ENCODE data around the gene CENPA.

Gene CENPA

GRCh38 chr2:26778098-26778497 is 7.8 kb upstream of the CENPA start:
- no peak for DNase-seq (ENCODE audit: low read depth, low spot score)
- no peak overlapping the region for H3K4me3 ChIP-seq (ENCODE audit: low read depth, low read length)
- in situ Hi-C loops (cut with HindIII; ENCODE audit: low sequenced_read_pairs) = no loop called here
- TF ChIP-seq CTCF (IDR thresholded peaks at IDR 0.05; ENCODE audit: low read depth, low read length) = no peak

GRCh38 chr2:26778507-26778906 is 7.3 kb upstream of the CENPA start:
- TF ChIP-seq CTCF (IDR thresholded peaks at IDR 0.05; ENCODE audit: low read depth, low read length) = no peak

GRCh38 chr2:26780203-26780760 is 5.6 kb upstream of the CENPA start:
- H3K4me3 ChIP-seq (ENCODE audit: low read depth, low read length) = no peak overlapping the region
- in situ Hi-C loops (cut with HindIII; ENCODE audit: low sequenced_read_pairs) = no loop called here
- no peak for DNase-seq (ENCODE audit: low read depth, low spot score)
- no peak for TF ChIP-seq CTCF (IDR thresholded peaks at IDR 0.05; ENCODE audit: low read depth, low read length)

More at GRCh38 chr2:26778507-26778906, 7.3 kb upstream of the CENPA start:
- in situ Hi-C loops (cut with HindIII; ENCODE audit: low sequenced_read_pairs) = no loop called here
- H3K4me3 ChIP-seq (ENCODE audit: low read depth, low read length) = no peak overlapping the region
- no peak for DNase-seq (ENCODE audit: low read depth, low spot score)

- TF ChIP-seq CTCF (IDR thresholded peaks at IDR 0.05; ENCODE audit: low read depth, low read length) = no peak
- no peak overlapping the region for H3K4me3 ChIP-seq (ENCODE audit: low read depth, low read length)
- no peak for DNase-seq (ENCODE audit: low read depth, low spot score)
- in situ Hi-C loops (cut with HindIII; ENCODE audit: low sequenced_read_pairs) = no loop called here
These were observed 2.8 kb upstream of the CENPA start for GRCh38 chr2:26782876-26783704.

- no peak for DNase-seq (ENCODE audit: low read depth, low spot score)
- H3K4me3 ChIP-seq (ENCODE audit: low read depth, low read length) = no peak overlapping the region
- in situ Hi-C loops (cut with HindIII; ENCODE audit: low sequenced_read_pairs) = no loop called here
- TF ChIP-seq CTCF (IDR thresholded peaks at IDR 0.05; ENCODE audit: low read depth, low read length) = no peak
These were observed 1.2 kb upstream of the CENPA start for GRCh38 chr2:26784570-26785234.

- no peak for TF ChIP-seq CTCF (IDR thresholded peaks at IDR 0.05; ENCODE audit: low read depth, low read length)
- no peak for DNase-seq (ENCODE audit: low read depth, low spot score)
- in situ Hi-C loops (cut with HindIII; ENCODE audit: low sequenced_read_pairs) = no loop called here
- H3K4me3 ChIP-seq (ENCODE audit: low read depth, low read length) = peak overlapping the region; percentile 81
These were observed 562 bp downstream of the CENPA start for GRCh38 chr2:26786207-26787028.
